WTC11 (cell line): ENCODE data around the gene NLRP1.

Source experiments
- CBFB ChIP-seq: sonication (generic); formaldehyde crosslinking; IDR thresholded peaks from 2 replicates; pipeline ENCODE4 v1.8.1; 2022; ENCODE audit warnings: mild to moderate bottlenecking, low read depth, missing genetic modification reagents
- RELA ChIP-seq: sonication (generic); formaldehyde crosslinking; IDR thresholded peaks from 2 replicates; pipeline ENCODE4 v1.8.1; 2022; ENCODE audit warnings: missing genetic modification reagents, mild to moderate bottlenecking, borderline replicate concordance
- SMAD4 ChIP-seq: sonication (generic); formaldehyde crosslinking; IDR thresholded peaks from 2 replicates; pipeline ENCODE4 v1.8.0; 2022; ENCODE audit warnings: mild to moderate bottlenecking, missing genetic modification reagents
- ZBTB21 ChIP-seq: sonication (generic); formaldehyde crosslinking; IDR thresholded peaks from 2 replicates; pipeline ENCODE4 v1.8.1; 2023; ENCODE audit warnings: mild to moderate bottlenecking, missing genetic modification reagents, borderline replicate concordance
- TF ChIP-seq, protein P1 (sequence below): fragments of 200-600 bp; IDR thresholded peaks from 2 replicates; pipeline ENCODE4 v1.8.0; 2022; ENCODE audit warnings: antibody characterized with exemption
- TF ChIP-seq, protein P2 (sequence below): sonication (generic); formaldehyde crosslinking; IDR thresholded peaks from 2 replicates; pipeline ENCODE4 v1.8.1; 2023; ENCODE audit warnings: mild to moderate bottlenecking, missing genetic modification reagents
- TF ChIP-seq, protein P3 (sequence below): sonication (generic); formaldehyde crosslinking; conservative IDR thresholded peaks from 2 replicates; pipeline ENCODE4 v1.8.1; 2022; ENCODE audit warnings: mild to moderate bottlenecking, missing genetic modification reagents

DNA sequence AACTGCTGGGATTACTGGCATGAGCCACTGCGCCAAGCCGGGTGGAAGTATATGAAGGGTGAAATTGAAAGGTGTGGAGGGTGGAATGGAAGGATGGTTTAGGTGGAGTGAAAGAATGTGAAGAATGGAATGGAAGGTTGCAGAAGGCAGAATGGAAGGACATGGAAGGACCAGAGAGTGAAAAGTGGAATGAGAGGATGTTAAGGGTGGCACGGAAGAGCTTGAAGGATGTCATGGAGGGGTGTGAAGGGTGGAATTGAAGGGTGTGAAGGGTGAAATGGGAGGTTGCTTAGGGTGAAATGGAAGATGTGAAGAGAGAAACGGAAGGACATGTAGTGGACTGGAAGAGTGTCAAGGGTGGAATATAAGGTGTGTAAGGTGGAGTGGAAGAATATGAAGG, 81.8 kb downstream of the NLRP1 start:
- TF ChIP-seq, protein P1, sequence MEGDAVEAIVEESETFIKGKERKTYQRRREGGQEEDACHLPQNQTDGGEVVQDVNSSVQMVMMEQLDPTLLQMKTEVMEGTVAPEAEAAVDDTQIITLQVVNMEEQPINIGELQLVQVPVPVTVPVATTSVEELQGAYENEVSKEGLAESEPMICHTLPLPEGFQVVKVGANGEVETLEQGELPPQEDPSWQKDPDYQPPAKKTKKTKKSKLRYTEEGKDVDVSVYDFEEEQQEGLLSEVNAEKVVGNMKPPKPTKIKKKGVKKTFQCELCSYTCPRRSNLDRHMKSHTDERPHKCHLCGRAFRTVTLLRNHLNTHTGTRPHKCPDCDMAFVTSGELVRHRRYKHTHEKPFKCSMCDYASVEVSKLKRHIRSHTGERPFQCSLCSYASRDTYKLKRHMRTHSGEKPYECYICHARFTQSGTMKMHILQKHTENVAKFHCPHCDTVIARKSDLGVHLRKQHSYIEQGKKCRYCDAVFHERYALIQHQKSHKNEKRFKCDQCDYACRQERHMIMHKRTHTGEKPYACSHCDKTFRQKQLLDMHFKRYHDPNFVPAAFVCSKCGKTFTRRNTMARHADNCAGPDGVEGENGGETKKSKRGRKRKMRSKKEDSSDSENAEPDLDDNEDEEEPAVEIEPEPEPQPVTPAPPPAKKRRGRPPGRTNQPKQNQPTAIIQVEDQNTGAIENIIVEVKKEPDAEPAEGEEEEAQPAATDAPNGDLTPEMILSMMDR = no peak
- TF ChIP-seq, protein P2, sequence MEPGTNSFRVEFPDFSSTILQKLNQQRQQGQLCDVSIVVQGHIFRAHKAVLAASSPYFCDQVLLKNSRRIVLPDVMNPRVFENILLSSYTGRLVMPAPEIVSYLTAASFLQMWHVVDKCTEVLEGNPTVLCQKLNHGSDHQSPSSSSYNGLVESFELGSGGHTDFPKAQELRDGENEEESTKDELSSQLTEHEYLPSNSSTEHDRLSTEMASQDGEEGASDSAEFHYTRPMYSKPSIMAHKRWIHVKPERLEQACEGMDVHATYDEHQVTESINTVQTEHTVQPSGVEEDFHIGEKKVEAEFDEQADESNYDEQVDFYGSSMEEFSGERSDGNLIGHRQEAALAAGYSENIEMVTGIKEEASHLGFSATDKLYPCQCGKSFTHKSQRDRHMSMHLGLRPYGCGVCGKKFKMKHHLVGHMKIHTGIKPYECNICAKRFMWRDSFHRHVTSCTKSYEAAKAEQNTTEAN (CRISPR knock-in tag) = no peak
- TF ChIP-seq, protein P3, sequence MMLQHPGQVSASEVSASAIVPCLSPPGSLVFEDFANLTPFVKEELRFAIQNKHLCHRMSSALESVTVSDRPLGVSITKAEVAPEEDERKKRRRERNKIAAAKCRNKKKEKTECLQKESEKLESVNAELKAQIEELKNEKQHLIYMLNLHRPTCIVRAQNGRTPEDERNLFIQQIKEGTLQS = no peak
- TF ChIP-seq ZBTB21 (CRISPR knock-in tag) (no peak), CBFB (CRISPR knock-in tag) (no peak), SMAD4 (CRISPR knock-in tag) (no peak), RELA (CRISPR knock-in tag) (no peak)
